ENCODE results near the gene SLC41A3.
A peak's percentile ranks its signal among the peaks of the same experiment; 100 is the strongest.
"Not testable (repeated sequence)": the region's sequence is repeated elsewhere in the genome, so short reads cannot be mapped to it uniquely, and the experiment has no call there.

Gene SLC41A3

DNA sequence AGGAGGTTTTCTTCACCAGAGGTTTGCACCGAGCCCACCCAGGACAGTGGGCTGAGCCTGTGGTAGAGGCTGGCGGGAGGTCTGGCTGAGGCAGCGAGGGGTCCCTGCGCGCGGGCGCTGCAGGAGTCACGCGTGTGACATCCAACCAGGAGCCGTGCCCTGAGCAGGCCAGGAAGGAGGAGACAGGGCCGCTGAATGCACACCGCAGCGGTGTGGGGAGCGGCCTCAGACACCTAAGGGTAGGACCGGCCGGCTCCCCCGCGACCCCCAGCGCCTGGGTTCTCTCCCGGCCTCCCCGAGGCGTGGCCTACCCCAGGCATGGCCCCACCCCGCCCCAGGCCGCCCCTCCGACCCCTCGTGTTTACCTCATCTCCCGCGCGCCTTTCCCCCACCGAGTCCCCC is 412 bp downstream of the SLC41A3 start:
- DNase-seq (ENCODE audit: low read depth in 2 of 3, low spot score in 2 of 3), result peak in 2 of 3 experiments; percentile 13 to 47

DNA sequence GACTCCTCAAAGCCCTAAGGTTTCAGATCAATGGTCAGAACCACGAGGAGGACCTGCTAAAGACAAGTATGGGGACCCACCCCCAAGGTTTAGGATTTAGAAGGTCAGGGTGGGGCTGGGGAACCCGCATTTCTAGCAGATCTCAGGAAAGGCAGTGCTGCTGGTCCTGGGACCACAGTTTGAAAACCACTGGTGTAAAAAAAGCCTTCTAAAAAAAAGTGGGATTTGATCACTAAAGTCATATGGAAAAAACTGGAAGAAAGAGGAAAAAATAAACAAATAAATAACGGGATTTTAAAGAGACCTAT is 832 bp downstream of the SLC41A3 start:
- no peak for DNase-seq (ENCODE audit: low read depth in 2 of 3, low spot score in 2 of 3)

DNA sequence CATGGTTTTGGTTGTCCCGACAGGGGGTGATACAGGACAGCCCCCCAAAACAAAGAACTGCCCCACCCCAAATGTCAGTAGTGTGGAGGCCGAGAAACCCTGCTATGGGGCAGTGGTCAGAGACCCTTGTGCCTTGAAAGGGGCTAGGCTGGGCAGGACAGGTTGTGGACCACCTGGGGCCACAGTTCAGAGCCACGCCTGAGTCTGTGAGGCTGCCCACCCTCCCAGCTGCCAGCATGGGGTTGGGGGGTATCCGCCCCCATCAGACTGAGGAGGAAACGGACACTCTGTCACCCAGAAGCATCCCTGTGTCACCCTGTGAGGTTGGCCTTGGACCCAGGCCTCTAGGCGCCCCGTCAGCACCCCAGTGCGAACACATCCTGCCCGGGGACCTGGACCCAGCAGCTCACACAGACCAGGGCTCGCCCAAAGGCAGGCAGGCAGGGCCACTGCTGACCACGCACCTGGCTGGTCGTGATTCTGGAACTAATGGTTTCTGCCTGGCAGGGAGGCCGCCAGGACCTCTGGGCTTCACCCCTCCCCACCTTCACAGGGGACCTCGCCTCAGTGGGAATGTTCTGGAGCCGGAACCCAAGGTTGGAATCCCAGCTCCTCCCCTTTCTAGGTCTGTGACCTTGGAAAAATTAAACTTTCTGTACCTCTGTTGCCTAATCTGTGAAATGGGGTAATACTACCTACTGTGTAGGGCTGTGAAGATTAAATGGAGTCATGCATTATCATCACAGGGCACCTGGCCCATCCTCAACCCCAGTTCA is 1.4 kb downstream of the SLC41A3 start:
- no peak for DNase-seq (ENCODE audit: low read depth in 2 of 3, low spot score in 2 of 3)

DNA sequence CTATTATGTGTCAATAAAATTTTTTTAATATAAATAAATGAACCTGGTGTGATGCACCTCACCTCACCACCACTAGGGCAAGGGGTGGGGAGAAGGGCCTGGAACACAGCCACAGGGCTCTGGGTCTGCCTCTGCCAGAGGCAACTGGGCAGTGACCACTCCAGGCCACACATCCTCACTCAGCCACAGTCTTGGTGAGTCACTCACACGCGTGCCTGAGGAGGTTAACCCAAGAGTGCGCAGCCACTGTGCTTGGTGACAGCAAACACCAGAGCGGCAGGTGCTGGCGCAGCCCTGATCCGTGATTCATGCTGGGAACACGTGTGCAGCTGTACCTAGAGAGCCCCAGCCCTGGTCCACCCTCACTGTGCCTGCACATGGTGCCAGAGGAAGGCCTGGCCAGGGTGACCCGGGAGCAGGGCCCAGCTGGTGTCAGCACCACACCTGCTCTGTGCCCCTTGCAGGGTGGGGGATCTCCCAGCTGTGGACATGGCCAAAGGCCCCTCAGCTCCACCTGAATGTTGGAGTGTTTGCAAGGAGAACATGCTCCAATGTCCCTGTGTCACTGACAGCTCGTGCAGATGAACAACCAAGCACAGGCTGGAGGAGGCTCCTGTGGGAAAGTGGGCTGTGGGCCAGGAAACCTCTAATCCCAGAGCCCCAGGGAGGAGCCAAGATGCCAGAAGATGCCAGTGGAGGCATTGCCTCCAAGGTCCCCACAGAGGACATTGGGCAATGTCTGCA is 2.1 kb downstream of the SLC41A3 start:
- no peak for DNase-seq (ENCODE audit: low read depth in 2 of 3, low spot score in 2 of 3)

DNA sequence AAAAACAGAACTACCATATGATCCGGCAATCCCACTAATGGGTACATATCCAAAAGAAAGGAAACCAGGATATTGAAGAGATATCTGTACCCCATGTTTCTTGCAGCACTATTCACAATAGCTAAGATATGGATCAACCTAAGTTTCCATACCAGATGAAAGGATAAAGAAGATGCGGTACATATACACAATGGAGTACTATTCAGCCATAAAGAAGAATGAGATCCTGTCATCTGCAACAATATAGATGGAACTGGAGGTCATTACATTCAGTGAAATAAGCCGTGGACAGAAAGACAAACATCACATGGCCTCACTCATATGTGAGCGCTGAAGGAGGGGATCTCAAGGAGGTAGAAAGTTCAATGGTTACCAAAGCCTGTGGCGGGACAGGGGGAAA is 3.0 kb downstream of the SLC41A3 start:
- DNase-seq (ENCODE audit: low read depth in 2 of 3, low spot score in 2 of 3), result no peak

DNA sequence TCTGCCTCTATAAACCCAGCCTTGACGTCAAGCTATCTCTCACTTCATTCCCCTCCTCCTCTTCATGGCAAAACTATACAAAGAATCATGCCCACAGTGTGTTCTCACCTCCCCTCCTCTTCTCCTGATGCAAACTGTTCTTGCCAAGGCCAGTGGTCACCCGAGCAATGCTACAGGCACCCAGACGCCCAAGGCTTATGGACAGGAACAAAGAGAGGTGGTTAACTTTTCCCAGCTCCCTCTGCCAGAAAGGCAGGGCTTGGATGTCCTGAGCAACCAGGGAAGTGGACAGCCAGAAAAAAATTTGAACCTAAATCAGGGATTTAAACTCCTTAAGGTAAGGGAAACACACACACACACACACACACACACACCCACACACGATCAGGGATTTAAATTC is 5.1 kb downstream of the SLC41A3 start:
- DNase-seq (ENCODE audit: low read depth in 2 of 3, low spot score in 2 of 3), result no peak

DNA sequence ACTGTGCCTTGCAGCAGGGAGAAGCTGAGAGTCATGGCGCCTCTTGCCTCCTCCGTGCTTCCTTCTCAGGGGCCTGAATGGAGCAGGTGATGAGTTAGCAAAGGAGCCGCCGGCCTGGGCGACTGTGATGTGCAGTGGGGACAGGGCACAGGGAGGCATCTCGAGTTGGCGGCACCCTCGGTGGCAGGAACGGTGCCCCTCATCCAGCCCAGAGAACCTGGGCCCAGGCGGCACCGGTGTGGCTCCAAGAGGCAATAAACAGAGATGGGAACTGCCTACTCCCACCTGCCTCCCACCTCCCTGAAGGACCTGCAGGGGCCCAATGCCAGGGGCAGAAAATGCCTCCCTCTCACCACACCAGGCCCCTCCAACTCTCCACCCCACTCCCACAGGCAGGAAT is 6.2 kb downstream of the SLC41A3 start:
- DNase-seq (ENCODE audit: low read depth in 2 of 3, low spot score in 2 of 3), result no peak

DNA sequence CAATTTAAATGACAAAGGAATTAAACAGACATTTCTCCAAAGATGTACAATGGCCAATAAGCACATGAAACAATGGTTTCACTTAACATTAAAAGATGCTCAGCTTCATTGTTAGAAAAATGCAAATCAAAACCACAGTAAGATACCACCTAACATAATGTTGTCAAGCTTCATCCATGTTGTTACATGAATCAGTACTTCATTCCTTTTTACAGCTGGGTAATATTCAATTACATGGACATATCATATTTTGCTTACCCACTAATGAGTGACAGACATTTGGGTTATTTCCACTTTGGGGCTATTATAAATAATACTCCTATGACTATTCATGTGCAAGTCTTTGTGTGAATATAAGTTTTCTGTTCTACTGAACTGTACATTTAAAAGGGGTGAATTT is 7.8 kb downstream of the SLC41A3 start:
- no peak for DNase-seq (ENCODE audit: low read depth in 2 of 3, low spot score in 2 of 3)

DNA sequence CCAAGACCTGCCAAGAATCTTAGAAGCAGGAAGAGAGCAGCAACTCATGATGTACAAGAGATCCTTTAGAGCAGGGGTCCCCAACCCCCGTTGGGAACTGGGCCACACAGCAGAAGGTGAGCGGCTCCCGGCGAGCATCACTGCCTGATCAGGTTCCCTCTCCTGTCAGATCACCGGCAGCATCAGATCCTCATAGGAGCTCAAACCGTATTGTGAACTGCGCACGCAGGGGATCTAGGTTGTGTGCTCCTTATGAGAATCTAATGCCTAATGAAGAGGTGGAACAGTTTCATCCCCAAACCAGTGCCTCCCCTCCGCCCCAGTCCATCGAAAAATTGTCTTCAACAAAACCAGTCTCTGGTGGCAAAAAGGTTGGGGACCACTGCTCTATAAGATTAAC is 13.8 kb downstream of the SLC41A3 start:
- DNase-seq (ENCODE audit: low read depth in 2 of 3, low spot score in 2 of 3), result no peak

DNA sequence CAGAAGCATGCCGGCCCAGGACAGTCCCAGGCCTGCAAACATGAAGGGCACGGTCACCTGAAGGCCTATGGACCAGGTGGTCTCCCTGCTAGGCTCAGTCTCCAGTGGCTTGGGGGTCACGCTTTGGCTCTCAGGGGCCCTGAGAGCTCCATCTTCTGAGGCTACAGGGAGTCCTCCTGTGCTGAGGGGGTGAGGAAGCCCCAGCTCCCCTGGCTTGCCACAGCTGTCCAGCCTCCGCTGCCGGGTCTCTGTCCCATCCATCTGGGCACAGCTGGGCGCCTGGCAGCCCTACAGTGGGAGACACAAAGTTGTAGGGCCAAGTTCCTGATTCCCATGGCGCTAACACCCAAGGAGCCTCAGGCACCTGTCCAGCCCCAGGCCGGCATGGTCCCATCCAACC is 16.0 kb downstream of the SLC41A3 start:
- DNase-seq (ENCODE audit: low read depth in 2 of 3, low spot score in 2 of 3), result no peak

DNA sequence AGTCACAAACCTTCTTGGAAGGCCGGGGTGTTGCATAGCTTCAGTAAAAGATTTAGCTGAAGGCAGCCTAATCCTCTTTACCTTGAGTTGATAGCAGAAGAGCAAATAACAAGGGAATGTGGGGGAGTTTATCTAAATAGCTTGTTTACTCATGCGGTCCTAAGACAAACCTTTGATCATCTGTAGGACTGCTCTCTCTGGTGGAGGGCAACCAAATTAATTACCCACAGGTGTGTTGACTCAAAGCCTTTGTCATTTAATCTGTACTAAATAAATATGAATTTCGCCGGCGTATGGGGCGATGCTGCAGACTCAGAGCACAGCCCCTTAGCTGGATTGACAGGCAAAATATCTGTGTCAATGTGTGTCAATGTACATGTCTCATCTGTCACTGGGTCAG is 17.2 kb downstream of the SLC41A3 start:
- not testable (repeated sequence) for DNase-seq (ENCODE audit: low read depth in 2 of 3, low spot score in 2 of 3)

DNA sequence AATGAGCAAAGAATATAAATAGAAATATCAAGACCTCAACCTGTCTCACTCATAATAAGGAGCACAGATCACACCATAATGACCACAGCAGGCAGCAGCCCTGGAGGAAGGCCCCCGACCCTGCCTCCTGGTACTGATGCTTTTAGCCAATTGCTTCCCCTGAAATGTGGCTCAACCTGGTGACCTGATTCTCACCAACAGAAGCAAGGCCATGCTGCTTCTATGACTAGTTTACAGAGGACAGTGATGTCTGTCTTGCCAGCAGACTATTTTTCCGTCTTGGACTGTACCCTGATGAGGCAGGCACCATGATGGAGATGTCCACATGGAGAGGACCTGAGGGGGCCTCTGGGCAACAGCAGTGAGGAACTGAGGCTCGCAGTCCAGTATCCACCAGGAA is 18.0 kb downstream of the SLC41A3 start:
- no peak for DNase-seq (ENCODE audit: low read depth in 2 of 3, low spot score in 2 of 3)

DNA sequence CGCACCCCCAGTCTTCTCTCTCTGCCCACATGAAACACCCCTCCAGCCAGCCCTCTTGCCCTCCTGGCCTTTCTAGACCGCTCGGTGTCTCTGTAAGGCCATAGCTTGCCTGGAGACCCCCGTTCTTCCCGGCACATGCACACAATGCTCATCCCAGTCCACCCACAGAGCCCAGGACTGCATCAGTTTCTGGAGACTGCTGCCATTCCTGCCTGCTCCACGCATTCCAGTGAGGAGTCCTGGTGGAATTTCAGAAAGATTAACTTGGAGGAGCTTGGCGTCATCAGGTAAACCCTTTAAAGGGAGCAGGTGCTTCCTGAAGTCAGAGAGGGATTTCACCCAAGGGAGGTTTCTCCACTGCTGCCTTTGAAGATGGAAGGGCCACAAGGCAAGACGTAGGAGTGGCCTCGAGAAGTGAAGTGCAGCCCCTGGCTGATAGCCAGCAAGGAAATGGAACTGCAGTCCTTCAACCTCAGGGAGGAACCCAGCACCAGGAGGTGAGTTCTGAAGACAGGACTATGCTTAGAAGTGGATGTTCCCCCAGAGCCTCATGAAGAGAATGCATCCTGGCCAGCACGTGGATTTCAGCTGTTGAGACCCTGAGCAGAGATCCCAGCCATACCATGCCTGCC is 19.2 kb downstream of the SLC41A3 start:
- DNase-seq (ENCODE audit: low read depth in 2 of 3, low spot score in 2 of 3), result no peak

DNA sequence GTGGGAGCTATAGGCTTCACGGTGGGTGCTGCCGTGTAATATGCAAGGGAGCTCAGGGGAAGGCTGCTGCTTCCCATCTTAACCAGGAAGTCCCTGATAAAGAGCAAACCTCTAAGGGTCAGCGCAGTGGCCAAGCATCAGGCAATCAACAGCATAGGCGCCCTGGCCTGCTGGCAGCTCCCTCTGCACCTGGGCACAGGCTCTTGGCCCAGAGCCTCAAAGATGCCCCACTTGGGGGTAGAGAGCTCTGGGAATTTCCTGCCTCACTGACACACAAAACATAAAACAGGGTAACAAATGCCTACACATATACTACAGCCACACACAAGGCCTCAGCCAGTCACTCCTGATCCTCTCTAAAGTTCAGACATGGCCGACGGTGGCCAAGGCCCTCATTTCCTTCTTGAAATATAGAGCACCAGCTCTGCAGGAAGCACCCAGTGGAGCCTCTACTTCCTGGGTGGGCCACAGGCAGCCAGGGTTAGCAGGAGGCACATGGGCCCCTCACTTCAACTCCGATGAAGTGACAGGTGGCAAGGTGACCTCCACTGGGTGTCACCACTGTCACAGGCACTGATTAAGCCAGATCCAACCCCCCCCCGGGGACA is 20.5 kb downstream of the SLC41A3 start:
- DNase-seq (ENCODE audit: low read depth in 2 of 3, low spot score in 2 of 3), result no peak

DNA sequence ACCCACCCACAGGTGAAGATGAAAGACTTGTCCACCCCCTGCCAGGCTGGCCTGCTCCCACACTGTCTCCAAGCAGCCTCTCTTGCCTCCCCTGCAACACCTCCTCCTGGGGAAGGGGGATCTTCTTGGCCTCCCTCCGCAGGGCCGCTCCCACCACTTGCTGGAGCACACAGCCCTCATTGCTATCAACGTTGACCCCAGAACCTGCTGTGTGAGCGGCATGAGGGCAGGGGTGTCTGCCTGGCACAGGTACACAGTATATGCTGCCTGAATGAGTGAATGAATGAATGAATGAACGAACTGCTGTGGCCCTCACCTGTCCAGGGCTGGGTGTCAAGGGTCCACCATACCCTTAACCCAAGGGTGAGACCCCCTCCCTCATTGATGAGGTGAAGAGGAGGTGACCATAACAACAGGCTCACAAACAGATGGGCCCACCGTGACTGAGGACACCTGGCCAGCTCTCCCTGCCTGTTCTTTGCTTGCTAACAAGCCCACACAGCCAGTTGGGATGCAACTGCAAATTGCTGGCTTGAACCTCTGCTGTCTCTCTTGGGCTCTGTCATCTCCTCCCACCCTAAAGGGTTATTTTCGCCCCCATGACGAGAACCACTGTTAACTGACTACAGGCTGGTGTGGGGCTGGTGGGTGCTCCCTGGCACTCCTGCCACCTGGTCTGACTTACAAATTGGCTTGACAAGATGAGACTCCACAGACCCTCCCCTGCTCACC is 22.5 kb downstream of the SLC41A3 start:
- no peak for DNase-seq (ENCODE audit: low read depth in 2 of 3, low spot score in 2 of 3)

DNA sequence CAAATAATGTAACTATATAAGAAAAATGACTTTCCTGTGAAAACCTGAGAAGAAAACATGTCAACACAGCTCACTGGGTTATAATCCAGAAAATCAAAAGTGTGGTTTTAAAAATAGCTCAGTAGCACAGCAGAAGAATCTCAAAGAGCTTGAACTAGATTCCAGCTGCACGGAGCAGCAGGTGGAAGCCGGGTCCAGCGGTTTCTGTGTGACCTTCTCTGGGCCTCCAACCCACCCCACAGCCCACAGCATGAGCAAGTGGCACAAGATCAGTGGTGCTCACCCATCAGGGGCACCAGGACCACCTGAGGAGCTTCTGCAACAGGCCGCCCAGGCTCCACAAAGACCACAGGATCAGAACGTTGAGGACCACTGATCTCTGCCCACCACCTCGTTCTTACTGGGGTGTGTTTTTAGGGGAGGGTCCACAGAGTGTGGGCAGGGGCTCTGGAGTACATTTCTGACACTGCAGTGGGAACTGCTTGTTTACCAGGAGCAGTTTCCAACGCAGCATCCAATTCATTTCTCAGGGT is 23.2 kb downstream of the SLC41A3 start:
- no peak for DNase-seq (ENCODE audit: low read depth in 2 of 3, low spot score in 2 of 3)

DNA sequence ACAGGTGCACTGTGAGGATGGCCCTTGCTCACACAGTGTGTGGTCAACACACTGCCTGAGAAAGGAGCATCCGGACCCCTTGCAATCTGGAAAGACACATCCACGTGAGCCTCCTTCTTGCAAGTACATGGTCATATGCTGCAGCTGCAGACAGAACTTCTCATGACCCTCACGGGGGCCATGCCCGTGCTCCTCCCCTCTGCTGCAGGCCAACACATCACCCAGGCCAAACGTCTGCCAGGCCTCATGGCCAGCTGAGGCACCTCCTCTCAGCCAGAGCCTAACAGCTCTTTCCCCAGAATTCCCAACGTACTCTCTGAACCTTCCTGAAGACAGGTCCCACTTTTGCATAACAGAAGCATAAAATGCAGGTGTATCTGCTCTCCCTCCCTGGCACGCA is 25.3 kb downstream of the SLC41A3 start:
- DNase-seq (ENCODE audit: low read depth in 2 of 3, low spot score in 2 of 3), result no peak

DNA sequence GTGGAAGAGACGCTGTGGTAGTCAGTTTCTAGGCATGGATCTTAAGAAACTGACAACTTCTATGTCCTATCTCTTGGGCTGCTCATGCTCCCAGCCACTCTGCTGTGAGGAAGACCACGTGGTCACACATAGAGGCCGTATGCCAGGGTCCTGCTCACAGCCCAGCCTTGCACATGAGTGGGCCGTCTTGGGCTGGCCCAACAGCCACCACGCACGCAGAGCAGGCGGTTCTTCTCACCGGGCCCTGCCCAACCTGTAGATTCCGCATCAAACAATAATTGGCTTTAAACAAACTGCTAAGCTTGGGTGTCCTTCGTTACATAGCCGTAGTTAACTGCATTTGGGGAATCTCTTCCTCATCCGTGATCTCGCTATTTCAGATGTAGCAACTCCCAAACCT is 26.0 kb downstream of the SLC41A3 start:
- no peak for DNase-seq (ENCODE audit: low read depth in 2 of 3, low spot score in 2 of 3)

DNA sequence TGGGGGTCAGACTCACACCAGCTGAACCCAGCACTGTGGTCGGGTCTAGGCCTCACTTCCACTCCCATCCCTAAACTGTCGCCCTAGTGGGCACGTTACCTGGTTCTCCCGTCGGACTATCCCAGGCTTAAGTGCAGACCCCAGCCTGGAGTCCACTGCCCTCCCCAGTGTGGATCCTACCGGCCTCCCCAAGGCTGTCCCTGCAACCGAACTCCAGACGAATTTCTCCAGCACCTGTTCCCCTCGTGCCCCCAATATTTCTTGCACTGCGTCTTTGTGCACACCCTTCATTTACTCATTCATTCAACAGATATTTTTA is 26.5 kb downstream of the SLC41A3 start:
- no peak for DNase-seq (ENCODE audit: low read depth in 2 of 3, low spot score in 2 of 3)

DNA sequence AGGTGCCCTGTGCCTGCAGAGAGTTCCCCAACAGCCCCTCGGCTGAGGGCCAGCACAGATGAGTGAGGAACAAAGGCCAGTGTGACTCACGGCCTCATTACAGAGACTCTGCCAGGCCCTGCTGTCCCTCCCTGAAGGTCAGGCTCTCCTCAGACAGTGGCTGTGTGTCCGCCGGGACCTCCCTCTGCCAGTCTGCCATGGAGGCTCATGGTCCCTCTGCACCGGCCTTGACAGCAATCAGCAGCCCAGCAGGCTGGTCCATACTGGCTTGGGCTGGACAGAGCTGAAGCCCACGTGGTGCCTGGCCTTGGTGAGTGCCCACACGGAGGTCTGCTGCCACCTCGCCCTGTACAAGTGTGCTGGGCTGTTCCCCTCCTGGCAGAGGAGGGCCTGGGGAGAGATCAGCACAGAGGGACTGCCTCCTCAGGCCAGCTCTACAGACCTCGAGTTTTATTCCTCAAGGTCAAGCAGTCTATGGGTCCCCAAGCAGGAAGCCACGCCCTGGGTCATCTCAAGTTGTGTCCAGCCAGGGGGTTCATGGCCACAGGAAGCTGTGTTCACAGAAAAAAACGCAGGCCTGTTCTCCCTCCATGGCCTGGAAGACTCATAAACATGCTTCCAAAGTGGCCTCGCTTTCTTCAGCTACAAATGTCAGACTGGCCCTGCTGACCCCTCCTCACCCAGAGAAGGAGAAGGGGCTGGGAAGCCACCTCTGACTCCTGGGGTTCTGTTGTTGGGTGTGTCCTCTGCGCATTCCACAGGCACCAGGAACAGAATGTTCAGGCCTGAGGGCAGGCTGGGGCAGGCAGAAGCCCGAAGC is 27.0 kb downstream of the SLC41A3 start:
- DNase-seq (ENCODE audit: low read depth in 2 of 3, low spot score in 2 of 3), result no peak

Measured in activated CD8-positive, alpha-beta memory T cell treated with anti-CD3 and anti-CD28 coated beads for 48 hours (primary cell).